Transverse colon (tissue), 4 donors: Measurements from ENCODE around the gene ZNF440.

ENCODE experiments used
- EP300 ChIP-seq: sonication (generic); formaldehyde crosslinking; IDR thresholded peaks from one replicate; pipeline ENCODE4 v1.6.1; 2017; ENCODE audit warnings: antibody characterized with exemption, low read depth
- POLR2AphosphoS5 ChIP-seq, 3 donors: sonication (generic); formaldehyde crosslinking; IDR thresholded peaks; one replicate each; pipeline ENCODE4 v1.6.1; 2016; ENCODE audit warnings: antibody characterized with exemption in 3 of 3
- TF ChIP-seq, protein P1 (sequence below), 5 experiments: fragments of 200-600 bp in 3 of 5; fragments of 450-650 bp in 2 of 5; sonication (generic) in 3 of 5; IDR thresholded peaks; 1 replicate in 2 of 5; 2 replicates in 3 of 5; pipeline ENCODE4 v1.5.1; 2016 to 2017; ENCODE audit warnings: antibody characterized with exemption in 5 of 5, inconsistent platforms in 3 of 5, mild to moderate bottlenecking in 2 of 5, moderate library complexity in 1 of 5

DNA sequence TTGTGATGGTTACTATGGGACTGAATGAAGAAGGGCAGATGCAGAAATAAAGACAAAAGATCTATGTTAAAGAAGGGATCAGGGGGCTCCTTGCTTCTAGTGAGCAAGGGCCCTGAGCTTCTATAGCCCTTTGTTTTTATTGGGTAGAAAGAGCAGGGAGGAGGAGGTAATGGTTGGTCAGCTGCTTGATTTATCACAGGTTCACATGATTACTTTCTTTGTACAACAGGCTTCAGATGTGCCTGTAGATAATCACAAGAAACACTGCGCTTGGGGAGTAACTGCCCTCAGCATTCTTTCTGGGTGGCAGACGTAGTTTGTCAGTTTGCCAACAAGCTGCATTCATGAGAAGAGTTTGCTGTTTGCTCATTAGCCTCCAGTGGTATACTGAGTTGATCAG is 29.6 kb downstream of the ZNF440 start:
- TF ChIP-seq, protein P1, sequence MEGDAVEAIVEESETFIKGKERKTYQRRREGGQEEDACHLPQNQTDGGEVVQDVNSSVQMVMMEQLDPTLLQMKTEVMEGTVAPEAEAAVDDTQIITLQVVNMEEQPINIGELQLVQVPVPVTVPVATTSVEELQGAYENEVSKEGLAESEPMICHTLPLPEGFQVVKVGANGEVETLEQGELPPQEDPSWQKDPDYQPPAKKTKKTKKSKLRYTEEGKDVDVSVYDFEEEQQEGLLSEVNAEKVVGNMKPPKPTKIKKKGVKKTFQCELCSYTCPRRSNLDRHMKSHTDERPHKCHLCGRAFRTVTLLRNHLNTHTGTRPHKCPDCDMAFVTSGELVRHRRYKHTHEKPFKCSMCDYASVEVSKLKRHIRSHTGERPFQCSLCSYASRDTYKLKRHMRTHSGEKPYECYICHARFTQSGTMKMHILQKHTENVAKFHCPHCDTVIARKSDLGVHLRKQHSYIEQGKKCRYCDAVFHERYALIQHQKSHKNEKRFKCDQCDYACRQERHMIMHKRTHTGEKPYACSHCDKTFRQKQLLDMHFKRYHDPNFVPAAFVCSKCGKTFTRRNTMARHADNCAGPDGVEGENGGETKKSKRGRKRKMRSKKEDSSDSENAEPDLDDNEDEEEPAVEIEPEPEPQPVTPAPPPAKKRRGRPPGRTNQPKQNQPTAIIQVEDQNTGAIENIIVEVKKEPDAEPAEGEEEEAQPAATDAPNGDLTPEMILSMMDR (IDR thresholded peaks at IDR 0.05), result no peak
- no peak for TF ChIP-seq EP300
- no peak for TF ChIP-seq POLR2AphosphoS5 (IDR thresholded peaks at IDR 0.05)
